Prostate gland (tissue), 2 donors: ENCODE measurements around the gene CIB1.

Experiments
- CTCF ChIP-seq, 4 experiments: fragments of 200-600 bp in 2 of 4; fragments of 450-650 bp in 2 of 4; sonication (generic) in 2 of 4; IDR thresholded peaks; 1 replicate in 3 of 4; 2 replicates in 1 of 4; pipeline ENCODE4 v1.5.1; 2016 to 2019; ENCODE audit warnings: antibody characterized with exemption in 4 of 4, mild to moderate bottlenecking in 2 of 4, moderate library complexity in 2 of 4
- POLR2A ChIP-seq: fragments of 450-650 bp; IDR thresholded peaks from one replicate; pipeline ENCODE4 v1.6.1; 2016; ENCODE audit warnings: antibody characterized with exemption, mild to moderate bottlenecking
- POLR2AphosphoS5 ChIP-seq: sonication (generic); formaldehyde crosslinking; IDR thresholded peaks from one replicate; pipeline ENCODE4 v1.6.1; 2017; ENCODE audit warnings: antibody characterized with exemption

GRCh38 chr15:90205050-90205848, 28.5 kb downstream of the CIB1 start:
- no peak for TF ChIP-seq POLR2A
- no peak for TF ChIP-seq CTCF (IDR thresholded peaks at IDR 0.05)
- TF ChIP-seq POLR2AphosphoS5, result no peak
